HFF-Myc (cell line): ENCODE results near the gene DCLK2.

Experiments
- DNase-seq: peaks from one replicate; pipeline ENCODE4 v3.0.0-alpha.2; 2011; ENCODE audit warnings: low read depth; ENCODE audit errors: extremely low read depth
- H3K4me3 ChIP-seq: replicated peaks from 2 replicates; pipeline ENCODE4 v1.5.1; 2011; ENCODE audit warnings: low read depth, mild to moderate bottlenecking, control low read depth, low read length
- TF ChIP-seq, protein P1 (sequence below): IDR thresholded peaks from 2 replicates; pipeline ENCODE4 v1.5.1; 2012; ENCODE audit warnings: mild to moderate bottlenecking, low read depth, low read length, control low read depth; ENCODE audit errors: missing control alignments

The DCLK2 gene

DNA sequence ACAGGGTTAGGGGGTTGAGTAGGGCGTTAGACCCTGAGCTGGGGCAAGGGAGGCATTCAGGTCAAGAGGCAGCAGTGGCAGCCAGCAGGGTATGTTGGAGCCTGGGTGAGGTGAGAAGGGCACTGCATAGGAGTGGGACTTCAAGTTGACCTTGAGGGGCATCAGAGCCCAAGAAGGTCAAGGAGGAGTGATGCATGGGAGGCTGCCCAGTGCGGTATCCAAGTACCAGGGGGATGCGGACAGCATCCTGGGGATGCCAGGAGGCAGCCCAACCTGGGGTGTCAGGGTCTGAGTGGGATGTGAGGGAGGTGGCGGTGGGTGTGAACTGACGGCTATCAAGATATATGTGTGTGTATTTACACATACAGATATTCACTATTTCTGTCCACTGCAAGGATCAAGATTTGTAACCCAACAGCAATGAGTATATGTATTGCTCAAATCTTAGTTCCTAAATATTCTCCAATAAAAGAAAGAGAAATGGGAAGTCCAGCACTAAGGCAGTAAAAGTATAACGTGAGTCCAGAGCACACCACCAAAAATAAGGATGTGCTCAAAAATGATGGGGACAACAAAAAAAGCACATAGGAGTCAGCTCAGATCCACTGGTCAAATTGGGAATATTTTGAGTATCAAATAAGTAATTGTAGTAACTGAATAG is 9.8 kb upstream of the DCLK2 start:
- no peak overlapping the region for H3K4me3 ChIP-seq
- DNase-seq = no peak
- TF ChIP-seq, protein P1, sequence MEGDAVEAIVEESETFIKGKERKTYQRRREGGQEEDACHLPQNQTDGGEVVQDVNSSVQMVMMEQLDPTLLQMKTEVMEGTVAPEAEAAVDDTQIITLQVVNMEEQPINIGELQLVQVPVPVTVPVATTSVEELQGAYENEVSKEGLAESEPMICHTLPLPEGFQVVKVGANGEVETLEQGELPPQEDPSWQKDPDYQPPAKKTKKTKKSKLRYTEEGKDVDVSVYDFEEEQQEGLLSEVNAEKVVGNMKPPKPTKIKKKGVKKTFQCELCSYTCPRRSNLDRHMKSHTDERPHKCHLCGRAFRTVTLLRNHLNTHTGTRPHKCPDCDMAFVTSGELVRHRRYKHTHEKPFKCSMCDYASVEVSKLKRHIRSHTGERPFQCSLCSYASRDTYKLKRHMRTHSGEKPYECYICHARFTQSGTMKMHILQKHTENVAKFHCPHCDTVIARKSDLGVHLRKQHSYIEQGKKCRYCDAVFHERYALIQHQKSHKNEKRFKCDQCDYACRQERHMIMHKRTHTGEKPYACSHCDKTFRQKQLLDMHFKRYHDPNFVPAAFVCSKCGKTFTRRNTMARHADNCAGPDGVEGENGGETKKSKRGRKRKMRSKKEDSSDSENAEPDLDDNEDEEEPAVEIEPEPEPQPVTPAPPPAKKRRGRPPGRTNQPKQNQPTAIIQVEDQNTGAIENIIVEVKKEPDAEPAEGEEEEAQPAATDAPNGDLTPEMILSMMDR = no peak

DNA sequence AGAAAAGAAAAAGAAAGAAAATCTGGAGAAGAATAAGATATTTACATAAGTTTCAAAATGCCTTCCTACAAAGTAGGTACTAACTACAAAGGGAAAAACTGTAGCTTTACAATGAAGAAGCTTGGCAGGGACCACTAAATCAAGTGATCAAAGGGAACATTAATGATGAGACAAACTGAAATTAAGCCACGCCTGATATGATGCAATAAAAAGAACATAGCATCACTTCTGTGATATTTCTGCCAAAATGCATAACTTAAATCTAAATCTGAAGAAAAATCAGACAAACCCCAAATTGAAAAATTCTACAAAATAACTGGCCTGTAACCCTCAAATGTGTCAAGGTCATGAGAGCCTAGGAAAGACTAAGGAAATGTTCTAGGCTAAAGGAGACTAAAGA is 8.9 kb upstream of the DCLK2 start:
- TF ChIP-seq, protein P1 = no peak
- no peak overlapping the region for H3K4me3 ChIP-seq
- no peak for DNase-seq

DNA sequence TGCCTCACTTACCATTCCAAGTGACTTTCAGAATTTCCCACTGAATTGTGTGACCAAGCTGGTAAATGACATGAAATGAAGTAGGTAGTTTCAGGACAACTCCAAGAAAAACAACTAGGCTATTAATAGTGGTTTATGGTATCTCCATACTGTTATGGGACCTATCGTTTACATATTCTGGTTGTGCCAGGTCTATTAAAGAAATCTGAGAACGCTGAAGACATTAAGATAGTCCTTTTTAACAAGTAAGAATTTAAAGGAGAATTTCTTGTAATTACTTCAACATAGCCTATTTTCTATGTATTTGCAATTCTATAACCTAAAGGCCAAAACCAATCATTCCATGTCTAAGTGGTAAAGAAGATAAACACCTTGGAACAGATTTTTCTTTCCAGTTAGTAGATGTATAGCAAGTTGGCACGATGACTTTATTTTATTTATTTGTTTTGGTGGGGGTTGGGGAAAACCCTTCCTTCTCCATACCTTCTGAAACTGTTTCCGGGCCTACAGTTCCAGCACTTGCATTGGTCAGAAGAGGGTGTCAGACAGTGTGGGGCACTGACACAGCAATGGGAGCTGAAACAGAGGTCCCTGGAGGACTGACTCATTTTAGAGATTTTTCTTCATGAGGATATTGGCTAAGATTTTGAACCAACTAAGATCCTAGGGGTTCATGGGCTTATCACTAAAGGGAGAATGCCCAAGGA is 7.6 kb upstream of the DCLK2 start:
- H3K4me3 ChIP-seq = no peak overlapping the region
- DNase-seq = no peak
- TF ChIP-seq, protein P1 = no peak

DNA sequence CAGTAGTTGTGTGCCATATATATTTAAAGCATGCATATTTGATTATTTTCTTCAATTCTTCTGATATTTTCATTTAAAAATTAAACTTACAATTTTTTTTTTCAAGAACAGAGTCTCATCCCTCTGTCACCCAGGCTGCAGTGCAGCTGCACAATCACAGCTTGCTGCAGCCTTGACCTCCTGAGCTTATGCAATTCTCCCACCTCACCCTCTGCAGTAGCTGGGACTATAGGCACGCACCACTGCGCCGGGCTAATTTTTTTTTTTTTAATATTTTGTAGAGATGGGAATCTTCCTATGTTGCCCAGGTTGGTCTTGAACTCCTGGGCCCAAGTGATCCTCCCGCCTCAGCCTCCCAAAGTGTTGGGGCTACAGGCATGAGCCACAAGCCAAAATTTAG is 5.8 kb upstream of the DCLK2 start:
- TF ChIP-seq, protein P1 = no peak
- no peak for DNase-seq
- H3K4me3 ChIP-seq = no peak overlapping the region

DNA sequence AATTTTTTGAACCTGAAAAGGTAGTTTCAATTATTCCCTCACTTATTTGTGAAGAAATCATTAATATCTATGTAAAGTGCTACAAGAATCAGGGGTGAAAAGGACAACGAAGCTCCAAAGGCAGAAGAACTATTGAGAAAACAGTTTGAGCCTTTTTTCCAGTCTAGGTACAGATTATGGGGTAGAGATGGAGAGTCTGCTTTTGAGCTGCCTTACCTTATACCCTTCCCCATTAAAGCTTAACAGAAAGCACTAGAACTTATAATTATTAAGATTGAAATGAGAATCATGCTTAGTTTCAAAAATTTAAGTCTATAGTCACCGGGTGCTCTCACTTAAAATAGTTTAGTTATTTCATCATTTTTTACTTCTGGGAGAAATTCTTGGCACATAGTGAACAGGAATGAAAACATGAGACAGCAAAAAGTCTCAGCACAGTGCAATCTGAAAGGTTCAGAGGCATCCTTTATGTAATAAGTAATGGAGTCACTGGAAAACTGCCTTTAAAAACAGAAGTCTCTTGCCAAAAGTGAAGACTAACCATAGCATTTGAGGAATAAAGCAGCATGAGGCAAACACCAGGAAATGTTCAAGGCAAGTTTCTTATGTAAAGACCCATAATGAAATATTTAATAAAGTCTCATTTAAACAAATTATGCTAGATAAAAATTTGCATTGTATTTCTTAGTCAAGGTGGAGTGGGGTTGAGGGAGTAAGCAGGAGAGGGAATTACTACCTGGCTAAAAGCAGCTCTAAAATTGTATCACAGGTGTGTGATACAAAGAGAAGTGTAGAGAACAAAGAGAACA is 5.1 kb upstream of the DCLK2 start:
- no peak overlapping the region for H3K4me3 ChIP-seq
- DNase-seq = no peak
- TF ChIP-seq, protein P1 = no peak

DNA sequence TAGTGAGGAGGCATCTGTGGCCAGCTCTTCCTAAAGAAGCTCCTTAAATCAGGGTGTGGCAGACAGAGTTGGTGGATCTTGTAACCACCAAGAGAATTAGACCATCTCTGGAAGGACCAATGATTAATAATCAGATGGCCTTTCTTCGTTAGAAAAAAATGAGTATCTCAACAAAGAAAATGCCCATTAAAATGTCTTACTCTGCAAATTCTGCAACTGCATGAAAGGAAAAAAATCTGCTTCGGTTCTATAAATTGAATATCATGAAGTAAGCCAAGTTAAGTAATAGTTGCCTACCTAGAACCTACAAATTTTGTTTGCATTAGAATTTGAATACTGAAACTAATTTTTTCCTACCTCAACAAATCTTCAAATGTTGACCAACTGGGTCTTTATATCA is 4.2 kb upstream of the DCLK2 start:
- H3K4me3 ChIP-seq = no peak overlapping the region
- TF ChIP-seq, protein P1 = no peak
- DNase-seq = no peak
